Body of pancreas (tissue), 4 donors: ENCODE data around the gene LMTK2.

Source experiments
- CTCF ChIP-seq, 7 experiments: fragments of 450-650 bp in 4 of 7; fragments of 200-600 bp in 3 of 7; sonication (generic) in 3 of 7; IDR thresholded peaks; one replicate each; pipeline ENCODE4 v1.5.1; 2016 to 2019; ENCODE audit warnings: antibody characterized with exemption in 7 of 7
- POLR2A ChIP-seq, 3 donors: fragments of 450-650 bp; IDR thresholded peaks; one replicate each; pipeline ENCODE4 v1.6.1; 2016; ENCODE audit warnings: antibody characterized with exemption in 3 of 3, mild to moderate bottlenecking in 2 of 3

GRCh38 chr7:98214811-98215321, 108.2 kb downstream of the LMTK2 start:
- no peak for TF ChIP-seq CTCF (IDR thresholded peaks at IDR 0.05)
- TF ChIP-seq POLR2A (IDR thresholded peaks at IDR 0.05), result no peak
